Hippocampal formation (tissue), 2 donors: Measurements from ENCODE around the gene INS.

Experiments used
- DNase-seq, 2 donors: peaks; one replicate each; lab custom pipeline; 2025; lab: John Stamatoyannopoulos, UW

INS gene

DNA sequence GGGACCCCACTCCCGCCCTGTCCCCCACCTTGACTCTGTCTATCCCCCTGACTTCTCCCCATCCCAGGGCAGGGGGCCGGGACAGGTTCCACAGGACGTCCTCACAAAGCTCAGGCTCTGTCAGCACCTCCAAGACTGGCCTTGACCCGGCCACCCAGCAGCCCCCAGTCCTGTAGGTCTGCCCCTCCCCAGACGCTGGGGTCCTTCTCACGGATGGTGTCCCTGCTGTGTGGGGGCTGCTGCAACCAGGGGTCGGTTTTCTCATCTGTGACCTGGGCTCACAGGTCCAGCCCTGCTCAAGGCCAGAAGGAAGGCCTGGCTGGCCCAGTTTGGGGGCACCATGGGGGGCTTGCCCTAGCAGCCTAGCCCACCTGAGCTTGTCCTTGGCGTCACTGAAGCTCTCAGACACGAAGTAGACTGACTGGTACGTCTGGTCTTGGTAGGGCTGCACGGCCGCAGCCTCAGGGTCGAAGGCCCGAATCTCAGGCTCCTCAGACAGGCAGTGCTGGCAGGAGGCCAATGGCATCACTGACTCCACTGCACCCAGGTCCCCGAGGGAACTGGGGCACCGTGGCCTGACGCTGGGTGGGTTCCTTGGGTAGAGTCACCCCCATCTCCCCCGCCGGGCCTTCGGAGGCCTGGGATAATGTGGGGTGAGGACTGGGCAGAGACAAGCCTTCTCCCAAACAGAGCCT, 4.0 kb upstream of the INS start:
- DNase-seq = no peak

GRCh38 chr11:2164081-2164480, 3.1 kb upstream of the INS start:
- no peak for DNase-seq

GRCh38 chr11:2163428-2163978, 2.5 kb upstream of the INS start:
- DNase-seq = no peak

- DNase-seq = no peak
Observed at GRCh38 chr11:2159536-2160413, 1.2 kb downstream of the INS start.

- DNase-seq = no peak
Observed at GRCh38 chr11:2158966-2159365, 2.0 kb downstream of the INS start.

DNA sequence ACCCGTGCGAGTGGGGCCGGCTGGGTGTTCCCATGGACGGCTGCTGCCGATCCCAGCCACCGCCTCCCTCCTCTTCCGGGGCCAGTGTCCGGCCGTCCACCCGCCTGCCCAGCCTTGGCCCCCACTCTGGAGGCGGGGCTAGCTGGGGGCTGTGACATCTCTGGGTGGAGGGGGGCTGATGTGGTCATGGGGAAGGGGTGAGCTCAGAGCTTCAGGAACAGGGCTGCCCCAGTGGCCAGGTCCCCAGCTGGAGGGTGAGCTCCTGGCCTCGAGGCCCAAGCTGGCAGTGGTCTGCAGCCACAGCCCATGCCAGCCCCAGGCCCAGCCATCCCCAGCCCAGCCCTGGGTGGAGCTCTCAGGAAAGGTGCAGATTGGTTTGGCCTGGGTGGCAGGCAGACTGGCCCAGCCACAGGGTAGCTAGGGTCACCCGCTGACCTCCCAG, 2.7 kb downstream of the INS start:
- DNase-seq = no peak

DNA sequence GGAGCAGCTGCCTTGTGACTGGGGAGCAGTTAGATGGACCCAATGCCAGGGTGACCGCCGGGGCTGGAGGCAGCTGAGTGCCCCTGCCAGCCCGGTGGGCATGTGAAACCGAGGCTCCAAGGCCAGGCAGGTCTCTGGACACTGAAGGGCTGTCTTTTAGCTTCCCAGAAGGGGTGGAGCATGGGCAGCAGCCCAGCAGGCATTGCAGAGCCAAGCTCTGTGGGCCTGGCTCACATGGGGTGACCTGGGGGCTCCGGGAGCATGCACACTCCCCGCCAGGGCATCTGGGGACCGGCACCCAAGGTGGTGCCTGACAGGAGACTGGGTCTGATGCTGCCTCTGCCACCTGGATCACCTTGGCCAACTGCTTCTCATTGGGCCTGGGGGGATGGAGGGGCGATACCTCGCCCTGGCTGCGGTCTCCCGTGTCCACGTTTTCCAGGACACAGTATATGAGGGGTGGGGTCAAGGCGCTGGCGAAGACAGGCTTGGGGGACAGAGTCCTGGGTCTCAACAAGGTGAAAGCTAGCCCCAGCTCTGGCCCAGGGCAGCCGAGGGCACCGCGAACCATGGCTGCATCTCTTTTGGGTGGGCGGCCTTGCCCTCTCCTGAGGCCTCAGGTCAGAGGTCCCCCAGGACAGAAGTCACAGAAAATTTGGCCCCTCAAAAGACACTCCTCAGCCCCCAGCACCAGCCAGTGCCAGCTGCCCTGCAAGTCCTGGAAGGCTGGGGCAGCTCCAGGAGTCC, 3.5 kb downstream of the INS start:
- no peak for DNase-seq

DNA sequence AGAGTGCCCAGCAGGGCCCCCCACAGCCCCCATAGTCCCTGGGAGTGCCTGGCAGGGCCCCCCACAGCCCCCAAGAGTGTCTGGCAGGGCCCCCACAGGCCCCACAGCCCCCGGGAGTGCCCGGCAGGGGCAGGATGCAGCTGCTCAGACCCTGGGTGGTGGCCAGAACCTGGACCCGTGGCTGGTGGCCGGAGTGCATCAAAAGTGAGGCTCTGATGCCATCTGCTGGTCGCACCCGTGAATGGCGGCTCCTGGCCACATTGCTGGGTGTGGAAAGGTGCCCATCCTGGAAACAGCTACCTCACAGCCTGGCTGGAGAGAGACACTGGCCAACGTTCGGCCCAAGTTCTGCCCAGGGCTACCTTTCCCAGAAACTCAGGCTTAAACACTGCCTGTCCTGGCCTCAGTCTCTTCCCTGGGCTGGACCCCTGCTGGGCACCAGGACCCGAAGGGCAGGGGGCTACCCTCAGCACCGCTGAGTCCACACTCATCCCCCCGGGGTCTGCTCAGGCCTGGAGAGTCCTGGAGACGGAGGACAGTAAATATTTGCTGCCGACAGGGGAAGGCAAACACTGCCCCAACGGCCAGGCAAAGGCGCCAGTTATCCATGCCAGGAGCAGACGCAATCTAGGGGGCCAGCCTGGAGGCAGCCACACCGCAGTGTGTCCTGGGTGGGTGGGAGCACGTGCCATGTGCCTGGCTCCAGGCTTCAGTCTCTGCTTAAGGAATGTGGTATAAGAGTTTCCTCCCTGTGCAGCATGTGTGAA, 4.4 kb downstream of the INS start:
- DNase-seq = no peak

DNA sequence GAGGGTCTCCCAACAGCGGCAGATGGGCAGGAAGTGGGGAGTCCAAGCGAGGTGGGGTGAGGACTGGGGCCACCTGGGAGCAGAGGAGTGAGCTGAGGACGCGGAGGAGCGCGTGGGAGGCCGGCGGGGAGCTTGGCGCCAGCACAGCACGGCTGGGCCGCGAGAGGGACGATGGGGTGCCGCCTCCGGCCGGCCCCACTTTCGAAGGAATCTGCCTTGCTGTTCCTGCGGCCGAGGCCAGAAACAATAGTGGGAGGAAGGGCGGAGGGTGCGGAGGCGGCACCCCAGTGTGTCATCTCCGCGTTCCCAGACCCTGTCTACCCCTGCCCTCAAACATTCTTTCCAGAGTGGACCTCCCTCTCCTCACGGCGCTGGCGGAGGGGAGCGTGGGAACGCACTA, 5.5 kb downstream of the INS start:
- no peak for DNase-seq

- no peak for DNase-seq
Observed at GRCh38 chr11:2154889-2155288, 6.1 kb downstream of the INS start.

- DNase-seq = no peak
Observed at GRCh38 chr11:2154195-2154585, 6.8 kb downstream of the INS start.

DNA sequence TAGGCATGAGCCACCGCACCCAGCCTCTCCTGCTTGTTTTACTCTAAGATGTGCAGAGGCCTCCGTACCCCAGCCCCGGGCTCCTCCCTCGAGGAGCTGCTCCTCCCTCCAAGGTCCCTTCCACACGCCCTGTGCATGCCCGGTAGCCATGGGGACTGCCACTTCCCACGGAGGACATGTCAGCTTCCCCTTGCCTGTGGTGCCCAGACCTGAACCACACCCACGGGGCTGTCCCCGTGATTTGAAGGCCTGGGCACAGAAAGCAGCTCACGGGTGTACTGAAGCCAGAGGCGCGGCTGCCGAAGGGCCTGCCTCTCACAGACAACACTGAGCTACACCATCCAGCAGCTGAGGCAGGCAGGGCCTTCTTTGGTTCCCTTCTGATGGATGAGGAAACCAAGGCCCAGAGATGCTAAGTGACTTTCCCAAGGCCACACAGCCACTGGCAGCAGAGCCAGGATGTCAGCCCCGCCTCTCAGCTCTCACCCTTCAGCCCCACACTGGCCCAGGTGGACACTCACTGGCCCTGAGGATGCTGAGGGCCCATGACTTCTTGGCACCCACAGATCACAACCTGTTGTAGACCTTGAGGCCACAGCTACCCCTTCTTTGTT, 7.3 kb downstream of the INS start:
- DNase-seq = no peak

DNA sequence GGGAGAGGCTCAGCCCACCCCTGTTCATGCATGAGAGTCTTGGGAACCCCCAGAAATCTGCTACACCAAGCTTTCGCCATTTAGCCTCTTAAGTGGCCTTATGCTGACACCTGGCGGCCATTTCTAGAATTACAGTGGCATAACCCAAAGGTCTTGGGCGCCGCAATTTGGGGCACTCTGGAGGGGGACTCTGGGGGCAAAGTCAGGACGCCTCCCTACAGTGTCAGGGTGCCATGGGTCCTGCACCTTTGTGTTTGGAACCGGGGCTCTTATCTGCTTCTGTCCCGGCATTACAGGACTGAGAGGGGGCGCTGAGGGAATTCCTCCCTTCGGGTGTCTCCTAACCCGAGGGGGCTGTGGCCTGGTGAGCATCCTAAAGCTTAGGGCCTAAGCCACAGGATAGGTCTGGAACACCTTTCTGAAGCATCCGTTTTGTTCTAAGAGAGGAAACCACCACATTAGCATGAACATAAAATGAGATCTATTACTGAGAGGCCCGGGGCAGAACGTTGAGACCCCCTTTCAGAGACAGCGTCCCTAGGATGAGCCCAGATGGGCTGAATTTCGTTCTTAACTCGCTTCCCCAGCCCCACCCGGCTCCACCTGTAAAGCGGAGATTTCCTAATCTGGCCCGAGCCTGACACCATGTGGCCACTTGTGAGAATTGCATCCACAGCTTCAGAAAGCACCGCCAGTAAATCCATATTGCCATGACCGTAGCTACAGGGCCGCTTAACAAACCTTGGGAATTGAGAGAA, 9.3 kb downstream of the INS start:
- DNase-seq = peak; percentile 45 to 59

- DNase-seq = peak in 1 of 2 donors; percentile 25
Observed at GRCh38 chr11:2149864-2150847, 10.9 kb downstream of the INS start.

- DNase-seq = no peak
Observed at GRCh38 chr11:2149460-2149859, 11.5 kb downstream of the INS start.

GRCh38 chr11:2148595-2148994, 12.4 kb downstream of the INS start:
- no peak for DNase-seq

- no peak for DNase-seq
Observed at GRCh38 chr11:2147391-2147790, 13.6 kb downstream of the INS start.

GRCh38 chr11:2146051-2146450, 15.0 kb downstream of the INS start:
- DNase-seq = no peak
